Gastrocnemius medialis (tissue), 4 donors: ENCODE results near the gene RRP1.

Experiments used
- CTCF ChIP-seq, 5 experiments: fragments of 450-650 bp in 3 of 5; fragments of 200-600 bp in 2 of 5; sonication (generic) in 2 of 5; IDR thresholded peaks in 4 of 5; conservative IDR thresholded peaks in 1 of 5; 1 replicate in 4 of 5; 2 replicates in 1 of 5; pipeline ENCODE4 v1.5.1; 2016 to 2019; ENCODE audit warnings: antibody characterized with exemption in 5 of 5, mild to moderate bottlenecking in 3 of 5, moderate library complexity in 3 of 5
- POLR2A ChIP-seq, 2 donors: fragments of 450-650 bp; IDR thresholded peaks; one replicate each; pipeline ENCODE4 v1.6.1; 2017; ENCODE audit warnings: antibody characterized with exemption in 2 of 2, mild to moderate bottlenecking in 2 of 2, moderate library complexity in 2 of 2

- TF ChIP-seq POLR2A (IDR thresholded peaks at IDR 0.05): no peak
- no peak for TF ChIP-seq CTCF (IDR thresholded peaks at IDR 0.05 in 4 of 5, conservative IDR thresholded peaks at IDR 0.05 in 1 of 5)
Measured at GRCh38 chr21:43835050-43835449, 45.7 kb downstream of the RRP1 start.
